HepG2 (cell line): ENCODE measurements around the gene NCBP3. TPM values are rescaled to one million over a fixed set of nuclear protein-coding genes. Genes with fewer than 3 reads are reported as not detected.

Experiments
- ATAC-seq: fragments of 200-7000 bp; cut with Tn5 transposase; 3 replicates; pipeline ENCODE4 v1.9.1; 2020; ENCODE audit warnings: mild to moderate bottlenecking, moderate library complexity
- BruUV-seq: library from RNA; stranded (reverse); fragments of 400-500 nt; replicated peaks from 2 replicates; lab custom pipeline; 2021; lab: Mats Ljungman, UMichigan
- CTCF ChIA-PET: fragments of 300-600 bp; formaldehyde crosslinking; extraction: SDS; loops from one replicate; lab custom pipeline; 2021; ENCODE audit warnings: low total read pairs, inconsistent platforms, low intra/inter-chr PET ratio; lab: Yijun Ruan, JAX
- POLR2A ChIA-PET: fragments of 350-600 bp; sonication (Branson Sonifier 250); formaldehyde crosslinking; loops from one replicate; lab custom pipeline; 2020; ENCODE audit warnings: antibody characterized with exemption, inconsistent platforms; lab: Yijun Ruan, JAX
- DNase-seq: peaks from one replicate; pipeline ENCODE4 v3.0.0-alpha.2; 2015; ENCODE audit warnings: low spot score
- FAIRE-seq: peaks from 3 replicates; lab custom pipeline; 2011; peaks lifted over from hg19 to GRCh38; lab: Jason Lieb, UNC
- H2AFZ ChIP-seq: one replicate; pipeline ENCODE4 v1.6.1; 2011; ENCODE audit warnings: low read length, inconsistent platforms
- H3K27ac ChIP-seq: fragments of 300-600 bp; 3 replicates; pipeline ENCODE4 v1.8.0; 2011; ENCODE audit warnings: mixed run types, mild to moderate bottlenecking, mixed read lengths, low read length, inconsistent platforms; ENCODE audit not compliant: insufficient read depth; ENCODE audit errors: extremely low read length
- H3K27me3 ChIP-seq, 2 experiments: fragments of 200-600 bp in 1 of 2; 2 replicates in 1 of 2; 3 replicates in 1 of 2; pipeline versions ENCODE4 v1.6.0 to v1.8.0; 2011; ENCODE audit warnings: low read length in 2 of 2, mild to moderate bottlenecking in 2 of 2, moderate library complexity in 2 of 2, inconsistent platforms in 1 of 2; ENCODE audit not compliant: insufficient read depth in 2 of 2, control insufficient read depth in 1 of 2
- H3K36me3 ChIP-seq, 2 experiments: fragments of 200-600 bp in 1 of 2; replicated peaks in 1 of 2; 2 replicates in 1 of 2; 3 replicates in 1 of 2; pipeline versions ENCODE4 v1.5.1 to v1.8.0; 2011; ENCODE audit warnings: low read length in 2 of 2, inconsistent platforms in 1 of 2; ENCODE audit not compliant: insufficient read depth in 2 of 2, control insufficient read depth in 1 of 2
- H3K4me1 ChIP-seq: 2 replicates; pipeline ENCODE4 v1.5.1; 2012; ENCODE audit warnings: low read length, inconsistent platforms; ENCODE audit not compliant: insufficient read depth
- H3K4me2 ChIP-seq: 2 replicates; pipeline ENCODE4 v1.6.0; 2011; ENCODE audit warnings: low read depth, low read length, inconsistent platforms
- H3K4me3 ChIP-seq, 3 experiments: fragments of 200-600 bp in 1 of 3; sonication (generic), shearing (Covaris generic) in 1 of 3; replicated peaks in 1 of 3; 2 replicates each; pipeline ENCODE4 v1.5.1; 2011 to 2016; ENCODE audit warnings: low read length in 3 of 3, inconsistent platforms in 2 of 3, low read depth in 2 of 3, mild to moderate bottlenecking in 2 of 3, control low read depth in 1 of 3, mixed read lengths in 1 of 3; ENCODE audit not compliant: insufficient read depth in 1 of 3
- H3K79me2 ChIP-seq: one replicate; pipeline ENCODE4 v1.6.1; 2011; ENCODE audit warnings: low read length, inconsistent platforms; ENCODE audit not compliant: insufficient read depth
- H3K9ac ChIP-seq: 2 replicates; pipeline ENCODE4 v1.6.0; 2011; ENCODE audit warnings: mild to moderate bottlenecking, low read depth, low read length, inconsistent platforms; ENCODE audit not compliant: insufficient read depth
- H3K9me3 ChIP-seq: 2 replicates; pipeline ENCODE4 v1.5.1; 2012; ENCODE audit warnings: mild to moderate bottlenecking, low read length
- H4K20me1 ChIP-seq: 2 replicates; pipeline ENCODE4 v1.6.0; 2011; ENCODE audit warnings: inconsistent platforms, mild to moderate bottlenecking, low read length, moderate library complexity; ENCODE audit not compliant: insufficient read depth
- ARID4A ChIP-seq: sonication (generic); formaldehyde crosslinking; IDR thresholded peaks from 2 replicates; pipeline ENCODE4 v1.5.0; 2020; ENCODE audit warnings: mild to moderate bottlenecking, missing genetic modification reagents, borderline replicate concordance
- ETV5 ChIP-seq: IDR thresholded peaks from 2 replicates; pipeline ENCODE4 v1.6.1; 2018; ENCODE audit warnings: missing biosample characterization, missing genetic modification reagents, inconsistent platforms, borderline replicate concordance
- ZNF121 ChIP-seq: sonication (generic); formaldehyde crosslinking; IDR thresholded peaks from 2 replicates; pipeline ENCODE4 v1.5.0; 2020; ENCODE audit warnings: mild to moderate bottlenecking, missing genetic modification reagents
- ZNF160 ChIP-seq: sonication (generic); formaldehyde crosslinking; IDR thresholded peaks from 2 replicates; pipeline ENCODE4 v1.8.0; 2022; ENCODE audit warnings: mild to moderate bottlenecking, inconsistent platforms, missing genetic modification reagents
- ZNF350 ChIP-seq: sonication (generic); formaldehyde crosslinking; IDR thresholded peaks from 2 replicates; pipeline ENCODE4 v1.4.0; 2020; ENCODE audit warnings: mild to moderate bottlenecking, low read depth, missing genetic modification reagents, borderline replicate concordance
- WGBS: methylation state at CpG from one replicate; pipeline ENCODE4 v1.1.6; 2017; ENCODE audit warnings: low lambda C conversion rate; 5-methylcytosine and 5-hydroxymethylcytosine counted together
- in situ Hi-C: cut with HindIII; loops from 2 replicates; pipeline ENCODE4 v1.10.0; 2017; ENCODE audit warnings: low pct_unique_long_range_greater_than_20kb; ENCODE audit not compliant: extremely low pct_ligation_motif_present
- intact Hi-C: fragments of 100-400 bp; cut with micrococcal nuclease; formaldehyde crosslinking; loops from one replicate; pipeline ENCODE4 v1.10.0; 2022; ENCODE audit not compliant: unreplicated experiment
- polyA plus RNA-seq, 8 experiments: library from polyadenylated mRNA; depleted of rRNA in 3 of 8; stranded (reverse) in 7 of 8; unstranded in 1 of 8; fragments of >200 nt; fragmentation: Illumina TruSeq in 4 of 8; extraction: Trizol in 4 of 8; gene quantifications; 2 replicates each; pipeline versions ENCODE4 v1.2.1 to v1.2.3, GENCODE V29; 2011 to 2016; ENCODE audit warnings: low read depth in 4 of 8, missing spikeins in 1 of 8, mixed read lengths in 1 of 8; ENCODE audit not compliant: insufficient read depth in 1 of 8
- total RNA-seq, 5 experiments: library from RNA; depleted of rRNA; stranded (reverse); fragments of >200 nt; fragmentation: Illumina TruSeq; extraction: Trizol; gene quantifications; 2 replicates each; pipeline ENCODE4 v1.2.3, GENCODE V29; 2016; ENCODE audit warnings: low read depth in 1 of 5
- TF ChIP-seq, protein P1 (sequence below): sonication (generic); formaldehyde crosslinking; IDR thresholded peaks from 2 replicates; pipeline ENCODE4 v1.9.0; 2022; ENCODE audit warnings: missing genetic modification reagents, mild to moderate bottlenecking, borderline replicate concordance

The NCBP3 gene
- total and polyA plus RNA-seq, 2 of the 13 experiments (the other 11 are each of a cell fraction or from before 2014, with no cell fraction given), result 19.5 to 24.8 TPM

- 90% methylated on average over 12 of the region's 12 CpGs for WGBS
- no TSS peak for BruUV-seq
- Histone ChIP-seq H3K9me3 (no peaks in the 10 kb centered on the region), H3K9ac (no peak overlapping the region), H3K4me3 (no peak overlapping the region), H3K36me3 (no peaks in the 10 kb centered on the region; a peak in 1 of 5 replicates), H3K27ac (no peak overlapping the region)
- CTCF ChIA-PET, result no interaction called here
- TF ChIP-seq ZNF350 (CRISPR knock-in tag), result no peak
- no peak for TF ChIP-seq ARID4A (CRISPR knock-in tag)
- TF ChIP-seq, protein P1, sequence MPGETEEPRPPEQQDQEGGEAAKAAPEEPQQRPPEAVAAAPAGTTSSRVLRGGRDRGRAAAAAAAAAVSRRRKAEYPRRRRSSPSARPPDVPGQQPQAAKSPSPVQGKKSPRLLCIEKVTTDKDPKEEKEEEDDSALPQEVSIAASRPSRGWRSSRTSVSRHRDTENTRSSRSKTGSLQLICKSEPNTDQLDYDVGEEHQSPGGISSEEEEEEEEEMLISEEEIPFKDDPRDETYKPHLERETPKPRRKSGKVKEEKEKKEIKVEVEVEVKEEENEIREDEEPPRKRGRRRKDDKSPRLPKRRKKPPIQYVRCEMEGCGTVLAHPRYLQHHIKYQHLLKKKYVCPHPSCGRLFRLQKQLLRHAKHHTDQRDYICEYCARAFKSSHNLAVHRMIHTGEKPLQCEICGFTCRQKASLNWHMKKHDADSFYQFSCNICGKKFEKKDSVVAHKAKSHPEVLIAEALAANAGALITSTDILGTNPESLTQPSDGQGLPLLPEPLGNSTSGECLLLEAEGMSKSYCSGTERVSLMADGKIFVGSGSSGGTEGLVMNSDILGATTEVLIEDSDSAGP (CRISPR knock-in tag), result no peak
- no peak for TF ChIP-seq ZNF160
- no peak for TF ChIP-seq ETV5 (CRISPR knock-in tag)
- TF ChIP-seq ZNF121, result no peak
- TF ChIP-seq, all 625 proteins: peak for 0
- no peak for DNase-seq
- POLR2A ChIA-PET, result no interaction called here
- intact Hi-C loops (no loop called here), in situ Hi-C loops (no loop called here)
- no peak for FAIRE-seq
- Histone ChIP-seq H3K4me2 (no peak overlapping the region), H3K4me1 (peaks cover 8% of the 10 kb centered on the region; the same call in 1 of the 2 replicates), H3K79me2 (no peaks in the 10 kb centered on the region), H3K27me3 (no peaks in the 10 kb centered on the region), H4K20me1 (no peaks in the 10 kb centered on the region), H2AFZ (no peak overlapping the region)
- no peak for ATAC-seq
These were observed 38.1 kb upstream of the NCBP3 start for GRCh38 chr17:3884188-3884587.
